Left ventricle myocardium superior (tissue), 1 donor: ENCODE results near the gene BTBD6. TPM values are rescaled to one million over a fixed set of nuclear protein-coding genes. Genes with fewer than 3 reads are reported as not detected.

Experiments
- ATAC-seq: fragments of 200-7000 bp; cut with Tn5 transposase; one replicate; pipeline ENCODE4 v1.9.1; 2020; ENCODE audit warnings: mild to moderate bottlenecking, moderate library complexity
- DNase-seq: peaks from one replicate; pipeline ENCODE4 v3.0.0-alpha.2; 2020
- intact Hi-C: fragments of 100-400 bp; cut with micrococcal nuclease; formaldehyde crosslinking; loops from one replicate; pipeline ENCODE4 v1.11.0; 2022
- total RNA-seq: library from RNA; stranded (reverse); fragmentation: NEBNext Ultra II Directional; extraction: Animal tissue kit (Norgen Biotek cat#: 25700); gene quantifications from one replicate; pipeline ENCODE4 v1.2.1, GENCODE V29; 2021
- donor health status: DM: no; HTN: yes; CAD: no; lungs with severe emphysema.

BTBD6 gene
- total RNA-seq, 1 donor from 2014 or later, result 51.6 TPM

DNA sequence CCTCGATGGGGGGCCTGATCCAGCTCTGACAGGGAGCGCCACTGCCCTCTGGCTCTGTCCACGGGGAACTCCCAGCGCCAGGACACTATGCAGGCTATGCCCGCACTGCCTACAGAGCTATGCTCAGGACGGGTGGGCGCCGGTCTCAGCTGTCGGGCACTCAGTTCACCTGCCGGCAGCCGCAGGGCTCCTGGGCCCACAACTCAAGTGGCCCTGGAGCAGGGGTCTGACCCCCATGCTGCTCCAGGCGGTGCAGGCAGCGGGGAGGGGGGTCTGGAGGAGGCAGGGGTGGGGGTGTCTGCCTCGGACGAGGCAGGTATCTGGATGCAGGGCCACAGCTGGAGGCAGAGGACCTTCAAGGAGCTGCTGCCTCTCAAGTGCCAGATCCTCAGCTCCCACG, 38.7 kb upstream of the BTBD6 start:
- intact Hi-C loops, result no loop called here
- ATAC-seq (no peak), DNase-seq (no peak)

DNA sequence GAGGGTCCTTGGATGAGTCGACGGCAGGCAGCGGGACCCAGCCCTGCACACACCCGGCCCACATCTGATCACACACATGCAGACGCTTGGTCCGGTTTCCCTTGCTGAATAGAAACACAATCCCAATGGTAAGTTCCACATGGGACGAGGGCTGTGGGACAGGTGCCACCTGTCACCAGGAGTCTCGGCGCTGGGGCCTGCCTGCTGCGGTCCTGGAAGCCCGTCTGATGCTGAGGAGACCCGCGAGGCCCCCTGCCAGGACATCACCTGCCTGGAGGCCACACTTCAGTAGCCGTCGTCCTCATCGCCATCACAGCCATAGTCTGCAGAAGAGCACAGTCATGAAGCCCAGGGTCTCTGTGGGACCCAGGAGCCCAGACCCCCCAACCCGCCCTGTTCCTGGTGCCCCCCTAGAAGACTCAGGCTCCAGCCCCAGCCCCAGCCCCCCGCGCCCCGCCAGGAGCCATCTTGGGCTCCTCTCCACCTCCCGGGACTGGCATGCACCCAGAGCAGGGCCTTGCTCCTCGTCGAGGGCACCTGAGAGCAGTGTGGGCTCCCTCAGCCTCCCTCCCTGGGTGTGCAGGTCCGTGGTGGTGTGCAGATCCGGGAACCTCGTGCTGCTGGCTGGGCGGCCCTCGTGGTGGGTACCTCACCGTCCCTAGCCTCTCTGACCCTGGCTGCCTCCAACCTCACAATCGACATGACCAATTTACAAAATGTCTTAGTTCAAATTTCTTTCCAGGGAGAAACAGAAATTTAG, 37.9 kb upstream of the BTBD6 start:
- DNase-seq (no peak), ATAC-seq (no peak)
- intact Hi-C loops, result no loop called here

DNA sequence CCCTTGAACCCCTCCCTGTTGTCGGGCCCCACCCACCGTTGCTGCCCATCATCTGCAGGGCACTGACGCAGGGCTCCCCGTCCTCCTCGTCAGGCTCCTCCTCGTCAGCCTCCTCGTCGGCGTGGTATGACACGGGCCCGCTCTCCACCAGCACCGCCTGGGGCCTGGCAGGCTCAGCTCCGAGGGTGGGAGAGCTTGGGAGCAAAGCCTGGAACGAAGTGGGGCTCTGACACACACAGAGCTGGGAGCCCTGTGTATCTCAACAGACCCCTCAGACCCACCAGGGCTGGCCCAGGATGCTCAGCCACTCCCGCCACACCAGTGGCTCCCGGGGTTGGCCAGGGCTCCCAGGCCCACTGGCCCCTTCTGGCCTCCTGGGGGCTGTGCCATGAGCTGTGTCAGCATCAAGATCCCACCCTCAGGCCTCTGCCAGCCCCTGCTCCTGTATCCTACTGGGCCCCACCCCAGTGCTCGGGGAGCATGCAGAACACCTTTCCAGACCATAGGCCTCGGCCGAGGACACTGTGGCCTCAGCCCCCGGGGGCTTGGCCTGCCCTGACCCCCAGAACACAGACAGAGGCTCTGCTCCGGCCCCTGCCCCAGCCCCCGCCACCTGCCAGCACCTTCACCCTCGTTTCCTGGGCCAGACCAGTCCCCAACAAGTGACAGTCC, 37.1 kb upstream of the BTBD6 start:
- ATAC-seq (no peak), DNase-seq (no peak)
- intact Hi-C loops, result no loop called here

DNA sequence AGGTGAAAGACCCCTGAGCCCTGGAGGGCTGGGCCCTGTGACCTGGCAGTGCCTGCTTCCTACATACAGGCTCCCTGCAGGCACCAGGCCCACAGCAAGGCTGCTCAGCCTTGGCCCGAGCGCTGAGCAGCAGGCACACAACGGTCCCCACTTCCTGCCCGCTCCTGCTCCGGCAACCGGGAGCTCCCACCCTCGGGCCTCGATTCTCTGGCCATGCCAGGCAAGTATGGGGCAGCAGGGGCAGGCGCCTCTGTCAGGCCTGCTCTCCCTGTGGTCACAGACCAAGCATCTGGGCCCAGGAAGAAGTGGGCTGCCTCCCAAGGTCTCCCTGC, 36.6 kb upstream of the BTBD6 start:
- intact Hi-C loops, result no loop called here
- ATAC-seq (no peak), DNase-seq (no peak)

DNA sequence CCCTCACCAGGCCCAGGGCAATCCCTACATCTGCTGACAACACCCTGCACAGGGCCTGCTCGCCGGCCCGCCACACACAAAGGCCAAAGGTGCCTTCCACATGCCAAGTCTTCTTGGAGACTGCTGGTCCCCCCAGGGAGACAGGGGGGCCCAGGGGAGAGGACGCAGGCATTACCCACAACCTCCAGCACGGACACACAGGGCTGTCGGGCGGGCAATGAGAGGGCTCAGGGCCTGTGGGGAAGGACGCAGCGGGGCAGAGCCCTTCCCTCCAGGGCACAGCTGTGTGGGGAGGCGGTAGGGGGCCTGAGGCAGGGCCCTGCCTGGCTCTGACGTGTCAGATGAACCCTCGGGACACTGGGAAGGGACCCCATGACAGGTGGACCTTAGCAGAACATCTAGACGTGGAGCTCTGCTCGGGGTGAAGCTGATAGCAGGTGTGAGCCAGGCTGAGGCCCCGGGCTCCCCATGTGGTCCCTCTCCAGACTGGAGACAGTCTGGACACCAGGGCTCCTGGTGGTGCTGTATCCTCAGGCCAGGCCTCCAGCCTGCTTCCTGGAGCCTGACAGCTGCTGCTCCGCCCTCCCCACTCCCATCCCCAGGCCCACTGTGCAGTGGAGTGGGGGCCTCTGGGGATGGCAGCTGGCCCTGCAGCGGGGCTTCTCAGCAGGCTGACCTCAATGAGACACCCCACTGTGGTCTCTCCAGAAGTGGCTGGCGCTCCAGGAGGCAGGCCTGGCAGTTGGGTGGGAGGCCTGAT, 35.6 kb upstream of the BTBD6 start:
- intact Hi-C loops, result no loop called here

DNA sequence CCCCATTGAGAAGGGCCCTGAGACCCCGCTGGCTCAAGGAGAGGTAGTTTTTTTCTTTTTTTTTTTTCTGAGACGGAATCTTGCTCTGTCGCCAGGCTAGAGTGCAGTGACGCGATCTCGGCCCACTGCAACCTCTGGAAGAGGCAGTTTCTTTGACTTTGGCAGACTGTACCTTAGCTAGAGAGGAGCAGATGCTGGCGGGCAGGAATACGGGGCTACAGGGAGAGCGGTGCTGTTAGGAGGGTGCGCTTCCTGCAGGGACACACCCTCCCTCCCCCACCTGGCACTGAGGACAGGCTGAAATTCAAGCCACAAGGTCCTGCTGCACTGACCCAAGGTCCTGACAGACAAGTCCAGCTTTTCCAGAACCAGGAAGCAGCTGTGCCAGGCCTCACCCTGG, 35.0 kb upstream of the BTBD6 start:
- DNase-seq (no peak), ATAC-seq (no peak)
- intact Hi-C loops, result no loop called here

More for the DNA sequence above, 35.6 kb upstream of the BTBD6 start:
- DNase-seq (no peak), ATAC-seq (no peak)

DNA sequence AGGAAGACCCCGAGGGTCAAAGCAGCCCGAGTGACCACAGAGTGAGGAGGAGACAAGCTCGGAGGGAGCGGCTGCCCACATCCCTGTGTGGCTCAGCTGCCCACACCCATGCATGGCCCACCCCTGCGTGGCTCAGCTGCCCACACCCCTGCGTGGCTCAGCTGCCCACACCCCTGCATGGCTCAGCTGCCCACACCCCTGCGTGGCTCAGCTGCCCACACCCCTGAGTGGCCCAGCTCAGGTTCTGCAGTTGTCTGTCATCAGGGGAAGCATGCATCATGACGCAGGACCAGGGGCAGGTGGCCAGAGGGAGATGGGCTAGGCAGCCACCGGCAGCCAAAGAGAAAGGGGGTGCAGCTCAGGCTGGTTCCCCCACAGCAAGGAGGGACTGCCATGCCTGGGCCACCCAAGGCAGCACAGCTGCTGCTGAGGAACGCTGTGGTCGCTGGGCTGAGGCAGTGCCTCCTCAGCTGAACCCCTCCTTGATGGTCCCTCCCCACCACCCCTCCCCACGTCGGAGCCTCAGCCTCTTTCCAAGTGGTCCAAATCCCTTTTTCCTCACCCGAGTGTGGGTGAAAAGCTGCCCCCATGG, 33.9 kb upstream of the BTBD6 start:
- DNase-seq, result no peak
- ATAC-seq, result no peak
- intact Hi-C loops, result no loop called here

DNA sequence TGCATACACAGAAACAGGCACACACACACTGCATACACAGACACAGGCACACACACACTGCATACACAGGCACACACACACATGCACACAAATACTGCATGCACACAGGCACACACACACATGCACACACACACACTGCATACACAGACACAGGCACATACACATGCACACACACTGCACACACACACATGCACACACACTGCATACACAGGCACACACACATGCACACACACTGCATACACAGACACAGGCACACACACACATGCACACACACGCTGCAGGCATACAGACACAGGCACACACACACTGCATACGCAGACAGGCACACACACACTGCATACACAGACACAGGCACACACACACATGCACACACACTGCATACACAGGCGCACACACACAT, 32.7 kb upstream of the BTBD6 start:
- intact Hi-C loops, result no loop called here
- no peak for DNase-seq
- ATAC-seq, result no peak

DNA sequence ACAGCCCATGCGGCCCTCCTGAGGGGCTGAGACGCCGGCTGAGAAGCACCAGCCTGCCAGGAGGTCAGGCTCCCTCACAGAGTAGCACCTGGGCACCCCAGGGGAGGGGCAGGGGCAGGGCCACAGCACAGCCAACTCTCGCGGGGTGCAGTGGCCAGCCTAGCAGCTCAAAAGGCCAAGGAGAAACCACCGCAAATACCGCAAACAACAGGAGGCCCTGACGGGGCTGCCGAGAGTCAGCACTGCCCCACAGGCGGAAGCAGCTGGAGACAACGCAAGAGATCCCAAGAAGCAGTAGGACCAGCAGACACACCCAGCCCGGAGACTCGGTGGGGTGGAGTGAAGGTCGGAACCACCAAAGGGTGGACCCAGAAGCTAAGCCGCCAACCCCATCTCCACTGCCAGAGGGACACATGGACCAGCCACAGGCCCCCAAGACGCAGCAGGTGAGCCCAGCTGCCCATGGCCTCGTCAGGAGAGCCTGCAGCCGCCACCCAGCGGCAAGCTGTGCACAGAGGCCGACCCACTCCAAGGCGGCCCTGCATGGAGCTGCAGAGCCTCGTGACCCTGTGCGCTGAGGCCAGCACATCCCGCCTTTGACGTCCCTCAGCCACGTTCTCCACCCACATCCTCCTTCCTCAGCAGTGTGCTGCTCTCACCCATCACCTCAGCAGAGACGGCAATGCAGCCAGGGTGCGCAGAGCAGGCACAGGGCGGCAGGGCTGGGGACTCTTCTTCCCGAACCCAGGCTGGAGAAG, 31.7 kb upstream of the BTBD6 start:
- intact Hi-C loops, result no loop called here
- no peak for ATAC-seq
- DNase-seq, result no peak

DNA sequence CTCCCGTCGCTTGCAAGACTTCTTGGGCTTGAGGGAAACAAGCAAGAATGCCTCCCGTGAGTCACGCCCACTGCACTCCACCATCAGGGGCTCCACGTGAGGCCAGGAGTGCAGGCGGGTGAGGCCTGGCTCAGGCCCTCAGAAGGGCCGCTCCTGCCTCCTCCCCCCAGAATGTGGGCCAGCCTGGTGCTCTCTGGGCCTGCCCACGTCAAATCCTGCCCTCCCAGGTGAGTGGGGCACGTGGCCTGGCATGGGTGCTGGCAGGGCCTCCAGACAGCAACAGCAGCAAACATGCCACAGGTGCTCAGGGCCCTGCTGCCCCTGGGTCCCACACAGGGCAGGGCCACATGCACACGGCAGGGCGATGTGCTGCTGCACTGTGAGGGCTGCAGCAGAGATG, 30.6 kb upstream of the BTBD6 start:
- intact Hi-C loops, result no loop called here
- DNase-seq (no peak), ATAC-seq (no peak)

DNA sequence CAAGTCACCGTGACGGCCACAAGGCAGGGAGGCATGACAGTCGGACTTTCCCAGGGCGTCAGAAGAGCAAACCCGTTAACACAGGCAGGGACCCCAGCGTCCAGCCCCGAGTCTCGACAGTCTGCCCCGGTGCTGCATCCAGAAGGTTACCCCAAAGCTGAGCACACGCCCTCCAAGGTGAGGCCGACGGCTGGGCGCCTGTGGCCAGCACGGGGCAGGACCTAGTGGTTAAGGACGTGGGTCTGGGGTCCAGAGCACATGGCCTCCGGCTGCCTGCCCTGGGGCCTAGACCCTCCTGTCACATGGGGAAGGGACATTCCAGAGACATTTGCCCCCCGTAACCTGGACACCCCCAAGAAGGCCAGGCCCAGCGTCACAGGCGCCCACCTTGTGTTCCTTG, 29.7 kb upstream of the BTBD6 start:
- DNase-seq, result no peak
- intact Hi-C loops, result no loop called here
- ATAC-seq, result no peak

DNA sequence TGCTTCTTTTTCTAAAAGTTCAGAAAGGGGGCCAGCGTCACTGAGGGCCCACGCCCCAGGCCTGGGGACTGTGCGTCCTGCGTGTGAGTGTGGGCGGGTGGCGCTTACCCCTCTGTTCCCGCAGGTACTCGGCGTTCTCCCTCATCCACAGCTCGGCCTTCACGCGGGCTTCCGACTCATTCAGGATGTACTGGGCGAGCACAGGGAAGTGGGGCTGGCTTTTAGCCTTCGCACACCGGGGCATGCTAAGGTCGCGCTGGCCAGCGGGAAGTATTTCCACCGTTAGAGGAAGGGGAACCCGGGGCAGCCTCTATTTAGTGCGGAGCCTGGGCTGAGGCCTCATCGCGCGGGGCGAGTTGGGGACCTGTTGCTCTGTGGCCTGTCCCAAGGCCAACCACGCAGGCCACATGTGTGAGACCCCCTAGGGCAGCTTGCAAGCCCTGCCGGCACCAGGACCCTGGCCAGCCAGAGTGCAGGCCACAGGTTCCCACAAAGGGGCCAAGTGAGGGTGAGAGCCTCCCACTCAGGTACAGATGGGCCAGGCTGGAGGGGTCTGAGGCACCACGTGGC, 29.2 kb upstream of the BTBD6 start:
- ATAC-seq (no peak), DNase-seq (no peak)
- intact Hi-C loops, result no loop called here

DNA sequence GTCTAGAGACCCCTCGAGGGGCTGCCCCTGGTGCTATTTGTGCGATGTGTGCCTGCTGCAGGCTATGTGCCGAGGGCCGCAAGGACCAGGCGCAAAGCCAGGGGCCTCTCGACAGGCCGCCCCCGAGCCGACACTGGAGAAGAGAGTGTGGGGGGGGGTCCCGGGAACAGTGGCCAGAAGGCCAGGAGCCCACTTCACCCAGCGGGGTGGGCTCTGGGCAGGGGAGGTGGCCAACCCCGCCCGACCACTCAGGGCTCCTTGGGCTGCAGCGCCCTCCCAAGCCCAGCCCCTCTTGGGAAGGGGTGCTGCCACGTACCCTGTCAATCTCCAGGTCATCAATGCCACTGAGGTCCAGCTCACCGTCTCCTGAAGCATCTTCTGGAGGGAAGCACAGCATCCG, 28.6 kb upstream of the BTBD6 start:
- intact Hi-C loops, result no loop called here

DNA sequence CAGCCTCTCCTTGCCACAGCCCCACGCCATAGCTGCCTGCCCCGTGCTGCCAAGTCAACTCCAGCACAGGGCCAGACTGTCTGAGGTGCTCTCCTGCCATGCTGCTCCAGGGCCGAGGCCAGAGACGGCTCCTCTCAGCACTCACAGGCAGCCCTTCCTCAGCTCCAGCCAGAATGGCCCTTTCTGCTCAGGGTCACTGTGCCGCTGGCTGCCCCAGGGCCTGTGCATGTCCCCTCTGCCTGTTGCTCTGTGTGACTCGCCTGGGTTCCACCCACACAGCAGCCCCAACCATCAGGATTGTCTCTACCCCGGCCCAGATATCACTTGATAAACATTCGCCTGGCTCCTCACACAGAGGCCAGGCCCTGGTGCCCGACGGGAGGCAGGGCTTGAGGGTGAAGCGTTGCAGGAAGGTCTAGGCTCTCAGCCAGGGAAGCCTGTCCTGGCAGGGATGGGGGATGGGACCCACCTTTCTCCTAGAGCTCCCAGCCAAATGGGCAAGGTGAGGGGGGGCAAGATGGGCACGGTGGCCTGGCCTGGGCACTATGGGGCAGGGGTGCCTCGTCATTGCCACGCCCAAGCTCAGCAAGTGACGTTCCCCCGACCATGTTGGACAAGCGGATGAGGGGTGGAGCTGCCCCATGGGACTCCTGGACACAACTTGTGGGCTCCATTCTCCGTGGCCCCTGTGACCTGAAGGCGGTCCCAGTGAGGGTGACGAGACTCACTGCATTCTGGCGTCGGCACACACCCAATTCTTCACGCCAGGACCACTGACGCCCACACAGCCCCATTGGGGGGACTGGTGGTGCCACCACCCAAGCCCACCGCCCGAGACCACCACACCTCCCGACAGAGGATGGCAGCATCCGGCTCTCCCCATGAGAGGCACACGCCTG, 27.4 kb upstream of the BTBD6 start:
- intact Hi-C loops, result no loop called here
- peak; percentile 92 for ATAC-seq
- DNase-seq, result peak; percentile 76

More for the DNA sequence above, 28.6 kb upstream of the BTBD6 start:
- no peak for ATAC-seq
- no peak for DNase-seq

DNA sequence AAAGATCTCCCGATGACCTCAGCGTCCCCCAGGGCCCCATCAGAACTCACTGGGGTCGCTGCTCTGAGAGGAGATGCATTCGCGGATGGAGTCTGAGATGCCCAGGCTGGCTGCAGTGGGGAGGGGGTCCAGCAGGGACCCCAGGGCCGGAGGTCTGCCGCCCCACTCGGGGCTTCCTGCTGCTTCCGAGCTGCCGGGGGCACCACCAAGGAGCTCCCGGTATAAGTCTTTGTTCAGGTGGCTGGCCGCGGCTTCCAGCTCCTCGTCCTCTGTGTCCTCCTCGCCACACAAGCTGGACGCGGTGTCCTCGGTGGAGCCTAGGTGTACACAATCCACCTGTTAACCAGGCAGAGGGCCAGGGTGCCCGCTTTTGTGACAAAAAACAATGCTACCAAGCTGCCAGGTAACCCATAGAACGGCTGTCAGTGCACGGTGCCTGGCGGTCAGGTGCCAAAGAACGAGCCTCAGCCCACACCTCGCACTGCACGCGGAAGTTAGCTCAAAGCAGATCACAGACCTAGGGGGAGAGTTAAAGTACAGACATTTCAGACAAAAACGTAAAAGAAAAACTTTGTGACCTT, 26.6 kb upstream of the BTBD6 start:
- DNase-seq (no peak), ATAC-seq (no peak)
- intact Hi-C loops, result no loop called here

DNA sequence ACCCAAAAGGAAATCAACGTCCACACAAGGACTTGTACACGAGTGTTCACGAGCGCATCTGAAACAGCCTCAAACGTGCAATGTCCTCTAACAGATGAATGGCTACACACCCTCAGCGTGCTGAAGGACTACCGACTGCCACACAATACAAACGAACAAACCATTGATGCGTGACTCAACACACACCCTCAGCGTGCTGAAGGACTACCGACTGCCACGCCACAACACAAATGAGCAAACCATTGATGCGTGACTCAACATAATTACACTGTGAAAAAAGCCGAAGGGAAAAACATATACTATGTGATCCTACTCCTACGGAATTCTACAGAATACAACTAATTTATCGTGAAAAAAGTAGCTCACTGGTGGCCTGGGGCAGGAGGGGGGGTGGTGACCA, 25.1 kb upstream of the BTBD6 start:
- DNase-seq (no peak), ATAC-seq (no peak)

DNA sequence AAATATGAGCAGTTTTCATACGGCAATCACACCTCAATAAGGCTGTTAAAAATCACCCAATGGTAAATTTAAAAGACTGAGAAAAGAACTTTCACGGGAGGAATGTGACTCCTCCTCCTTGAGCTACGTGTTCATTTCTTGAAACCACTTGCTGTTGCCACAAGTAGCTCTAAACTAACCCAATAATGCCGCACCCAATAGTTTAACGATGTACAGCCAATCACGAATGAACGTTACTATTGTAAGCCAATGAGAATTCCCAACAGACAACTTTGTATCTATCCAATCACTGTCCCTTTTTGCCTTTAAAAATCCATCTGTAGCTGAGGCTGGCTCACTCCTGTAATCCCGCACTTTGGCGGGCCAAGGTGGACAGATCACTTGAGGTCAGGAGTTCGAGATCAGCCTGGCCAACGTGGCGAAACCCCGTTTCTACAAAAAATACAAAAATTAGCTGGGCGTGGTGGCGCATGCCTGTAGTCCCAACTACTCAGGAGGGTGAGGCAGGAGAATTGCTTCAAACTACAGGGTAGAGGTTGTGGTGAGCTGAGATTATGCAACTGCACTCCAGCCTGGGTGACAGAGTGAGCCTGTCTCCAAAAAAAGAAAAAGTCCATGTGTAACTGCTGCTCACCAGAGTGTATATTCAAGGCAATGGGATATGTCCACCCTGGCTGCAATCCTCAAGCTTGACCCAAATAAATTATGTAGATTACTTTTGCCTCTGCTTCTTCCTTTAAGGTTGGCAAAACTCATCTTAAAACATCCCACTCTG, 24.4 kb upstream of the BTBD6 start:
- no peak for ATAC-seq
- intact Hi-C loops, result no loop called here
- DNase-seq, result no peak

More for the DNA sequence above, 25.1 kb upstream of the BTBD6 start:
- intact Hi-C loops, result no loop called here
